H1 (cell line): ENCODE data around the gene TNFAIP1. TPM values are rescaled to one million over a fixed set of nuclear protein-coding genes. Genes with fewer than 3 reads are reported as not detected.

ENCODE experiments used
- CTCF ChIA-PET: fragments of 300-600 bp; sonication (Branson Sonifier 250); formaldehyde crosslinking; loops from one replicate; lab custom pipeline; 2021; ENCODE audit not compliant: partially characterized antibody; lab: Charles Lee
- POLR2A ChIA-PET: fragments of 300-600 bp; sonication (Branson Sonifier 250); formaldehyde crosslinking; loops from one replicate; lab custom pipeline; 2021; ENCODE audit warnings: inconsistent platforms; ENCODE audit not compliant: partially characterized antibody; lab: Charles Lee
- DNase-seq, 2 experiments: peaks; one replicate each; pipeline versions ENCODE4 v3.0.0 to v3.0.0-alpha.2; 2010 to 2022; ENCODE audit warnings: low spot score in 2 of 2, low read depth in 1 of 2, mixed read lengths in 1 of 2
- FAIRE-seq: peaks from 2 replicates; lab custom pipeline; 2011; peaks lifted over from hg19 to GRCh38; lab: Jason Lieb, UNC
- H2AFZ ChIP-seq: 2 replicates; pipeline ENCODE4 v1.8.1; 2012; ENCODE audit warnings: low read length, inconsistent platforms
- H2AK5ac ChIP-seq: 2 replicates; pipeline ENCODE4 v1.6.1; 2013; ENCODE audit warnings: low read depth, low read length
- H2BK120ac ChIP-seq: replicated peaks from 2 replicates; pipeline ENCODE3; 2013; ENCODE audit warnings: low read depth, low read length, inconsistent platforms
- H2BK12ac ChIP-seq: 2 replicates; pipeline ENCODE4 v1.6.1; 2013; ENCODE audit warnings: low read depth, low read length
- H2BK15ac ChIP-seq: 2 replicates; pipeline ENCODE4 v1.6.1; 2013; ENCODE audit warnings: low read length
- H2BK20ac ChIP-seq: 2 replicates; pipeline ENCODE4 v1.6.1; 2013; ENCODE audit warnings: low read length
- H2BK5ac ChIP-seq: 2 replicates; pipeline ENCODE4 v1.6.1; 2013; ENCODE audit warnings: low read depth, low read length
- H3K14ac ChIP-seq: 2 replicates; pipeline ENCODE4 v1.6.1; 2013; ENCODE audit warnings: inconsistent platforms; ENCODE audit not compliant: insufficient read length
- H3K18ac ChIP-seq: 2 replicates; pipeline ENCODE4 v1.6.1; 2013; ENCODE audit warnings: low read length; ENCODE audit errors: extremely low read depth
- H3K23ac ChIP-seq: 2 replicates; pipeline ENCODE4 v1.6.1; 2013; ENCODE audit warnings: inconsistent platforms; ENCODE audit not compliant: insufficient read length
- H3K23me2 ChIP-seq: 2 replicates; pipeline ENCODE4 v1.6.1; 2013; ENCODE audit warnings: low read depth, low read length
- H3K27ac ChIP-seq: 2 replicates; pipeline ENCODE4 v1.6.1; 2011; ENCODE audit warnings: low read depth, low read length, inconsistent platforms
- H3K27me3 ChIP-seq, 4 experiments: replicated peaks in 1 of 4; 1 replicate in 1 of 4; 2 replicates in 3 of 4; pipeline versions ENCODE4 v1.6.1 to v1.8.1; 2011 to 2013; ENCODE audit warnings: low read length in 3 of 4, mild to moderate bottlenecking in 3 of 4, inconsistent platforms in 2 of 4, mixed read lengths in 2 of 4, moderate library complexity in 1 of 4; ENCODE audit not compliant: control insufficient read depth in 3 of 4, insufficient read depth in 3 of 4; ENCODE audit errors: extremely low read depth in 1 of 4
- H3K36me3 ChIP-seq, 4 experiments: 2 replicates each; pipeline versions ENCODE4 v1.6.1 to v1.8.1; 2011 to 2013; ENCODE audit warnings: mild to moderate bottlenecking in 4 of 4, low read length in 3 of 4, moderate library complexity in 2 of 4, control low read depth in 1 of 4, inconsistent platforms in 1 of 4; ENCODE audit not compliant: insufficient read depth in 4 of 4, control insufficient read depth in 2 of 4
- H3K4ac ChIP-seq: replicated peaks from 2 replicates; pipeline ENCODE3; 2013; ENCODE audit warnings: low read length, low read depth, mixed read lengths, inconsistent platforms; ENCODE audit not compliant: insufficient read length
- H3K4me1 ChIP-seq, 4 experiments: replicated peaks in 1 of 4; 1 replicate in 1 of 4; 2 replicates in 3 of 4; pipeline versions ENCODE4 v1.6.1 to v1.8.1; 2011 to 2013; ENCODE audit warnings: low read length in 3 of 4, inconsistent platforms in 2 of 4, mixed read lengths in 1 of 4; ENCODE audit not compliant: insufficient read depth in 4 of 4, control insufficient read depth in 3 of 4
- H3K4me2 ChIP-seq, 2 experiments: 2 replicates each; pipeline versions ENCODE4 v1.6.1 to v1.8.1; 2011 to 2013; ENCODE audit warnings: low read depth in 2 of 2, low read length in 2 of 2, control low read depth in 1 of 2, inconsistent platforms in 1 of 2, mild to moderate bottlenecking in 1 of 2; ENCODE audit not compliant: insufficient read depth in 1 of 2
- H3K4me3 ChIP-seq, 4 experiments: fragments of 200-600, 300-600 bp in 1 of 4; sonication (generic), shearing (Covaris generic), sonication (Bioruptor Twin) in 1 of 4; 2 replicates each; pipeline versions ENCODE4 v1.5.1 to v1.8.1; 2011 to 2016; ENCODE audit warnings: low read length in 4 of 4, low read depth in 3 of 4, control low read depth in 2 of 4, inconsistent platforms in 2 of 4, mild to moderate bottlenecking in 2 of 4, mixed read lengths in 1 of 4, moderate library complexity in 1 of 4; ENCODE audit not compliant: insufficient read depth in 2 of 4; ENCODE audit errors: extremely low read depth in 1 of 4
- H3K56ac ChIP-seq: replicated peaks from 2 replicates; pipeline ENCODE3; 2013; ENCODE audit warnings: low read depth, mild to moderate bottlenecking, mixed read lengths, low read length, inconsistent platforms; ENCODE audit not compliant: insufficient read length
- H3K79me1 ChIP-seq: 2 replicates; pipeline ENCODE4 v1.6.1; 2013; ENCODE audit warnings: low read depth, low read length, control low read depth
- H3K79me2 ChIP-seq, 2 experiments: 2 replicates each; pipeline versions ENCODE4 v1.6.1 to v1.8.1; 2012 to 2013; ENCODE audit warnings: low read length in 2 of 2, mild to moderate bottlenecking in 2 of 2, inconsistent platforms in 1 of 2; ENCODE audit not compliant: insufficient read depth in 2 of 2, control insufficient read depth in 1 of 2
- H3K9ac ChIP-seq, 4 experiments: replicated peaks in 1 of 4; 1 replicate in 1 of 4; 2 replicates in 3 of 4; pipeline versions ENCODE4 v1.6.1 to v1.8.1; 2011 to 2013; ENCODE audit warnings: low read depth in 3 of 4, low read length in 3 of 4, control low read depth in 2 of 4, mild to moderate bottlenecking in 2 of 4, moderate library complexity in 2 of 4, inconsistent platforms in 1 of 4; ENCODE audit errors: extremely low read depth in 1 of 4
- H3K9me3 ChIP-seq, 2 experiments: 2 replicates each; pipeline versions ENCODE4 v1.6.1 to v1.8.1; 2012 to 2013; ENCODE audit warnings: mild to moderate bottlenecking in 2 of 2, moderate library complexity in 2 of 2, control low read depth in 1 of 2, inconsistent platforms in 1 of 2, low read depth in 1 of 2, low read length in 1 of 2, mixed read lengths in 1 of 2; ENCODE audit not compliant: insufficient read depth in 2 of 2
- H4K20me1 ChIP-seq, 2 experiments: replicated peaks in 1 of 2; 2 replicates each; pipeline versions ENCODE3 to v1.8.1; 2011 to 2013; ENCODE audit warnings: inconsistent platforms in 2 of 2, low read length in 2 of 2, mild to moderate bottlenecking in 1 of 2; ENCODE audit not compliant: insufficient read depth in 2 of 2, control insufficient read depth in 1 of 2
- H4K5ac ChIP-seq: 2 replicates; pipeline ENCODE4 v1.6.1; 2013; ENCODE audit warnings: low read length, low read depth, mixed read lengths, inconsistent platforms; ENCODE audit not compliant: insufficient read length
- H4K8ac ChIP-seq: 2 replicates; pipeline ENCODE4 v1.8.0; 2013; ENCODE audit warnings: mild to moderate bottlenecking, moderate library complexity, low read length, inconsistent platforms; ENCODE audit not compliant: insufficient read depth; ENCODE audit errors: extremely low read depth
- H4K91ac ChIP-seq: replicated peaks from 2 replicates; pipeline ENCODE3; 2013; ENCODE audit warnings: low read length, mixed read lengths, inconsistent platforms; ENCODE audit not compliant: insufficient read length
- BRCA1 ChIP-seq: IDR thresholded peaks from 2 replicates; pipeline ENCODE4 v1.6.1; 2012; ENCODE audit warnings: low read depth, low read length, improper control_type of control experiment
- CBX8 ChIP-seq: fragments of 300-800, 300-1000 bp; sonication (generic); IDR thresholded peaks from 2 replicates; pipeline ENCODE4 v1.7.1; 2016; ENCODE audit warnings: low read depth, low read length, borderline replicate concordance
- EP300 ChIP-seq, 2 experiments: IDR thresholded peaks; 1 replicate in 1 of 2; 2 replicates in 1 of 2; pipeline ENCODE4 v1.6.1; 2011 to 2012; ENCODE audit warnings: low read depth in 2 of 2, low read length in 2 of 2, mild to moderate bottlenecking in 2 of 2, borderline replicate concordance in 1 of 2, inconsistent platforms in 1 of 2, moderate library complexity in 1 of 2
- GTF2F1 ChIP-seq: IDR thresholded peaks from 2 replicates; pipeline ENCODE4 v1.6.1; 2012; ENCODE audit warnings: low read depth, low read length, improper control_type of control experiment, borderline replicate concordance
- HDAC2 ChIP-seq, 2 experiments: fragments of 300-600 bp in 1 of 2; sonication (generic) in 1 of 2; IDR thresholded peaks; 2 replicates each; pipeline ENCODE4 v1.6.1; 2011 to 2012; ENCODE audit warnings: low read depth in 2 of 2, low read length in 2 of 2, mild to moderate bottlenecking in 2 of 2, moderate library complexity in 2 of 2, borderline replicate concordance in 1 of 2, inconsistent platforms in 1 of 2
- KDM5A ChIP-seq: fragments of 200-600 bp; IDR thresholded peaks from 2 replicates; pipeline ENCODE4 v1.7.1; 2012; ENCODE audit warnings: mild to moderate bottlenecking, low read length, inconsistent platforms, mixed read lengths
- POLR2A ChIP-seq, 2 experiments: IDR thresholded peaks; 1 replicate in 1 of 2; 2 replicates in 1 of 2; pipeline ENCODE4 v1.6.1; 2011; ENCODE audit warnings: low read depth in 2 of 2, low read length in 2 of 2, mild to moderate bottlenecking in 2 of 2; ENCODE audit errors: control extremely low read depth in 1 of 2
- RAD21 ChIP-seq, 2 experiments: IDR thresholded peaks in 1 of 2; conservative IDR thresholded peaks in 1 of 2; 2 replicates each; pipeline ENCODE4 v1.6.1; 2011; ENCODE audit warnings: low read depth in 2 of 2, low read length in 2 of 2, improper control_type of control experiment in 1 of 2, inconsistent platforms in 1 of 2, mild to moderate bottlenecking in 1 of 2, moderate library complexity in 1 of 2
- SIN3A ChIP-seq, 2 experiments: IDR thresholded peaks in 1 of 2; conservative IDR thresholded peaks in 1 of 2; 2 replicates each; pipeline ENCODE4 v1.6.1; 2011 to 2012; ENCODE audit warnings: low read length in 2 of 2, improper control_type of control experiment in 1 of 2, low read depth in 1 of 2, mild to moderate bottlenecking in 1 of 2
- SP1 ChIP-seq: IDR thresholded peaks from 2 replicates; pipeline ENCODE4 v1.6.1; 2011; ENCODE audit warnings: low read depth, low read length
- SP4 ChIP-seq: IDR thresholded peaks from 2 replicates; pipeline ENCODE4 v1.6.1; 2012; ENCODE audit warnings: low read length, inconsistent platforms
- SUZ12 ChIP-seq: fragments of 200-600 bp; sonication (generic); IDR thresholded peaks from 2 replicates; pipeline ENCODE4 v1.6.1; 2012; ENCODE audit warnings: mild to moderate bottlenecking, inconsistent platforms, low read length, moderate library complexity, mixed read lengths
- TAF1 ChIP-seq: IDR thresholded peaks from 2 replicates; pipeline ENCODE4 v1.6.1; 2011; ENCODE audit warnings: mild to moderate bottlenecking, low read depth, low read length
- YY1 ChIP-seq: IDR thresholded peaks from 2 replicates; pipeline ENCODE4 v1.6.1; 2011; ENCODE audit warnings: low read depth, mild to moderate bottlenecking, low read length
- polyA plus RNA-seq, 7 experiments: library from polyadenylated mRNA; depleted of rRNA in 3 of 7; stranded (reverse) in 5 of 7; unstranded in 2 of 7; fragments of >200 nt in 5 of 7; fragments of 200-250 nt in 2 of 7; gene quantifications; 1 replicate in 5 of 7; 2 replicates in 1 of 7; 4 replicates in 1 of 7; pipeline versions ENCODE4 v1.2.1 to v1.2.3, GENCODE V29; 2011 to 2013; ENCODE audit warnings: missing spikeins in 2 of 7, mixed read lengths in 2 of 7
- total RNA-seq: library from RNA; stranded (reverse); fragmentation: NEBNext Ultra II Directional; extraction: Animal tissue kit (Norgen Biotek cat#: 25700); gene quantifications from 2 replicates; pipeline ENCODE4 v1.2.1, GENCODE V29; 2021

TNFAIP1 gene
- total and polyA plus RNA-seq, 2 of the 8 experiments (the other 6 are each of a cell fraction or from before 2014, with no cell fraction given): 16.9 to 19.5 TPM

GRCh38 chr17:28386391-28386790, 50.8 kb downstream of the TNFAIP1 start:
- Histone ChIP-seq H3K56ac (no peak overlapping the region), H3K79me1 (no peaks in the 10 kb centered on the region), H3K18ac (no peak overlapping the region), H2BK5ac (no peak overlapping the region), H4K20me1 (peaks cover 0 to 2% of the 10 kb centered on the region in 2 experiments), H3K4me1 (peaks cover 0 to 13% (median 6%) of the 10 kb centered on the region in 4 experiments; a peak in 4 of 7 replicates), H4K5ac (no peak overlapping the region), H3K79me2 (no peaks in the 10 kb centered on the region), H3K23ac (no peak overlapping the region), H2BK120ac (no peak overlapping the region), H2BK12ac (no peak overlapping the region), H2BK15ac (no peak overlapping the region), H3K36me3 (0 out of 8 replicates have a peak, but pooled peaks cover 0 to 3% (median 0%) of the 10 kb centered on the region in 4 experiments), H4K91ac (no peak overlapping the region), H3K9me3 (no peaks in the 10 kb centered on the region), H2AFZ (no peak overlapping the region), H3K14ac (no peak overlapping the region), H3K4me3 (no peak overlapping the region), H3K27me3 (peaks cover 31 to 49% (median 42%) of the 10 kb centered on the region in 4 experiments), H2BK20ac (no peak overlapping the region), H3K27ac (no peak overlapping the region), H2AK5ac (no peak overlapping the region), H3K4ac (no peak overlapping the region), H4K8ac (no peak overlapping the region), H3K4me2 (no peak overlapping the region), H3K9ac (no peak overlapping the region), H3K23me2 (peaks cover 13% of the 10 kb centered on the region)
- POLR2A ChIA-PET: interaction anchor here (12.7 kb wide), 1 partner anchor 16 kb away, joined by 135 read pairs; the partner anchor contains the start of gene SLC46A1
- no peak for FAIRE-seq
- no peak for DNase-seq
- CTCF ChIA-PET: interaction anchor here (0.9 to 14.7 kb wide), 4 partner anchors 19 to 153 kb away, joined by 4 to 142 read pairs (median 6); no protein-coding TSS in a partner anchor
- TF ChIP-seq CBX8 (no peak), POLR2A (IDR thresholded peaks at IDR 0.05; ENCODE audit: control extremely low read depth in 1 of 2, low read depth in 2 of 2, low read length in 2 of 2) (no peak), SIN3A (conservative IDR thresholded peaks at IDR 0.05 in 1 of 2, IDR thresholded peaks at IDR 0.05 in 1 of 2; ENCODE audit: low read depth in 1 of 2, low read length in 2 of 2) (no peak), SP4 (no peak), TAF1 (no peak), HDAC2 (IDR thresholded peaks at IDR 0.05; ENCODE audit: borderline replicate concordance in 1 of 2, low read depth in 2 of 2, low read length in 2 of 2) (no peak), EP300 (IDR thresholded peaks at IDR 0.05; ENCODE audit: borderline replicate concordance in 1 of 2, low read depth in 2 of 2, low read length in 2 of 2) (no peak), YY1 (no peak), RAD21 (IDR thresholded peaks at IDR 0.05 in 1 of 2, conservative IDR thresholded peaks at IDR 0.05 in 1 of 2; ENCODE audit: low read depth in 2 of 2, low read length in 2 of 2) (no peak), SUZ12 (no peak), SP1 (no peak), BRCA1 (no peak), KDM5A (no peak), GTF2F1 (no peak)
